Stimulated activated CD8-positive, alpha-beta memory T cell treated with anti-CD3 and anti-CD28 coated beads, Interleukin-2, amount 100 ng/mL, for 1 hour (primary cell): ENCODE measurements around the gene SMAGP.
"Not testable (repeated sequence)": the region's sequence is repeated elsewhere in the genome, so short reads cannot be mapped to it uniquely, and the experiment has no call there.

Source experiments
- DNase-seq, 2 donors: peaks; one replicate each; pipeline ENCODE4 v3.0.0-alpha.2; 2020; ENCODE audit warnings: low read depth in 2 of 2

SMAGP gene

GRCh38 chr12:51264297-51264696 is 5.9 kb downstream of the SMAGP start:
- no peak for DNase-seq

- DNase-seq = no peak
Observed at GRCh38 chr12:51263341-51263740, 6.9 kb downstream of the SMAGP start.

GRCh38 chr12:51262758-51263177 is 7.4 kb downstream of the SMAGP start:
- DNase-seq = no peak

- DNase-seq = not testable (repeated sequence)
Observed at GRCh38 chr12:51259600-51259999, 10.6 kb downstream of the SMAGP start.

- no peak for DNase-seq
Observed at GRCh38 chr12:51254536-51254935, 15.7 kb downstream of the SMAGP start.

- no peak for DNase-seq
Observed at GRCh38 chr12:51253276-51253675, 16.9 kb downstream of the SMAGP start.

GRCh38 chr12:51247523-51248206 is 22.6 kb downstream of the SMAGP start:
- no peak for DNase-seq

GRCh38 chr12:51246254-51246853 is 23.9 kb downstream of the SMAGP start:
- DNase-seq = no peak

- no peak for DNase-seq
Observed at GRCh38 chr12:51245476-51246253, 24.6 kb downstream of the SMAGP start.

GRCh38 chr12:51244269-51244668 is 25.9 kb downstream of the SMAGP start:
- no peak for DNase-seq

- no peak for DNase-seq
Observed at GRCh38 chr12:51242876-51243275, 27.3 kb downstream of the SMAGP start.

- DNase-seq = no peak
Observed at GRCh38 chr12:51242120-51242519, 28.1 kb downstream of the SMAGP start.

GRCh38 chr12:51240971-51241370 is 29.2 kb downstream of the SMAGP start:
- no peak for DNase-seq

- DNase-seq = peak; percentile 89 to 92
Observed at GRCh38 chr12:51238510-51239334, 31.5 kb downstream of the SMAGP start, which contains the start of gene DAZAP2. Gene DAZAP2, plus strand, starts transcription at chr12:51238826. Its CDS starts 82 bp downstream, at chr12:51238908.

- no peak for DNase-seq
Observed at GRCh38 chr12:51238037-51238509, 32.1 kb downstream of the SMAGP start.

GRCh38 chr12:51234530-51234929 is 35.7 kb downstream of the SMAGP start:
- DNase-seq = no peak

GRCh38 chr12:51232642-51233041 is 37.6 kb downstream of the SMAGP start:
- no peak for DNase-seq

GRCh38 chr12:51229116-51229809 is 41.0 kb downstream of the SMAGP start:
- no peak for DNase-seq

- DNase-seq = no peak
Observed at GRCh38 chr12:51227962-51228361, 42.3 kb downstream of the SMAGP start.

GRCh38 chr12:51227112-51227511 is 43.1 kb downstream of the SMAGP start:
- DNase-seq = not testable (repeated sequence)

- no peak for DNase-seq
Observed at GRCh38 chr12:51225771-51226170, 44.4 kb downstream of the SMAGP start.
